Right hindlimb (tissue), 1 donor: ENCODE data around the gene LILRB5.
"Not testable (repeated sequence)": the region's sequence is repeated elsewhere in the genome, so short reads cannot be mapped to it uniquely, and the experiment has no call there.

Experiments used
- DNase-seq: peaks from one replicate; pipeline ENCODE4 v3.0.0-alpha.2; 2018

LILRB5 gene

DNA sequence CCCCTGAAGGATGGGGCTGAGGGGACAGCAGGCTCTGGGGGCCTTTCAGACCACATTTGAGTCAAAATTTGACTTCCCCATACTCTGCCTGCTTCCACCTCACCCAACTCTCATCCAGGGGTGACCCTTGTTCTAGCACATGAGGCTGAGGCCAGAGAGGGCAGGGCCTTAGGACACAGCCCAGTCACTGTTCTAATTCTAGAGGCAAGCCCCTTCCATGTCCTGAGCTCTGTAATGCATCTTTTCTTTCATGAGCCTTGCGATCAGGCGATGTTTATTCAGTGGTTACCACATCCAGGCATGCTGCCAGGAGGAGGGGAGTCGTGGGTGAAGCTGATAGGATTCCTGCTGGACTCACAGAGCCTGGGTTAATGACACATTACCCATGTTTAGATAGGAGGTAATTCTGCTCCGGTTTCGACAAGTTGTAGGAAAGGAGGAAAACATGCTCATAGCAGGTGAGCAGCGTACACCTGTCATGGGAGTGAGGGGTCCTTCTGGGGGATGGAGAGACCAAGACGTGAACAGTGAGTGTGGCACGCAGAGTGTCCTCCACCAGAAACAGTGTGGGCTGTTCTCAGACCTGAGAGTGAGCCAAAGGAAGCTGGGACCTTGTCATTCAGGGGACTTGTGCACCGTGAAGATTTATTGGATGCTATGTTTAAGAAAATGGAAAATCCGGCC lies 47.1 kb downstream of the LILRB5 start:
- DNase-seq: peak; percentile 80

DNA sequence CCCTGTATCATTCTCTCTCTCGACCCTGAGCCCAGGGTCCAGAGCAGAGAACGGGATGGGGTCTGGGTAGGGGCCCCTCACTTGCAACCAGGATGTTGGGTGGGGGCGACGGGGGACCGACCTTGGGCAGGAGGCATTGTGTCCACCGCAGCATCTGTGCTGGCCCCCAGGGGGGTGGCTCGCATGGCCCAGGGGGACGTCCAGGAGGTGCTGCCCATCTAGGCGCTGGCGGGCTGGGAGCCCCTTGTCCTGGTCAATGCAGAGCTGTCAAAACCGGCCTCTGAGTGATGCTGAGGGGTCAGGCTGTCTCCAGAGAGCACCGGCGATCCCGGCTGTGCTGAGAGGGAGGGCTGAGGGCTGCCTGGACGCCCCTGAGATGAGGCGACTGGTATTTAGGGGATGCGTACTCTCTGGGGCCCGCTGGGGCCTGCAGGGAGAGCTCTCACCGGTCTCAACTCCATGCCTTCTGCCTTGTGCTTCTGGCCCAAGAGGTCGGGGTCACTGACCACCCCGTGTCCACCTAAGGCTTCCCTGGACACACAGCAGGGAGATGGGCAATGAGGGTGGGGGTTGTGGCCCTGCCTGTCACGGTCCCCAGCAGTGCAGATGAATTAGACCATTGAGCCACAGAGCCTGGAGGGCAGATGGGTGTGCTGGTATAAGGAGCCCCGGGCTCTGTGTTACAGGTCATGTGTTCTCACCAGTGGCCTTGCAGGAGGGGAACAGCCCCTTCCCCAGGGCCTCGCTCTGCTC lies 47.8 kb downstream of the LILRB5 start:
- DNase-seq: no peak

DNA sequence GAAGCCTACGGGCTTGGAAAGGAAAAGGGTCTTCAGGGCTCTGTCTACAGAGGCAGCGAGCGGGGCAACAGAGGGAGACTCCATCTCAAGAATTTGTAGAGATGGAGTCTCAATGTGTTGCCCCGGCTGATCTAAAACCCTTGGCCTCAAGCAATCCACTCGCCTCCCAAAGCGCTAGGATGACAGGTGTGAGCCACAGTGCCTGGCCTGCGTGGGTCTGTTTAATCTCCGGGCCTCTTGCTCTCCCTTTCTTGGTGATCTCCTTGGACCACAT lies 48.4 kb downstream of the LILRB5 start:
- DNase-seq: no peak

DNA sequence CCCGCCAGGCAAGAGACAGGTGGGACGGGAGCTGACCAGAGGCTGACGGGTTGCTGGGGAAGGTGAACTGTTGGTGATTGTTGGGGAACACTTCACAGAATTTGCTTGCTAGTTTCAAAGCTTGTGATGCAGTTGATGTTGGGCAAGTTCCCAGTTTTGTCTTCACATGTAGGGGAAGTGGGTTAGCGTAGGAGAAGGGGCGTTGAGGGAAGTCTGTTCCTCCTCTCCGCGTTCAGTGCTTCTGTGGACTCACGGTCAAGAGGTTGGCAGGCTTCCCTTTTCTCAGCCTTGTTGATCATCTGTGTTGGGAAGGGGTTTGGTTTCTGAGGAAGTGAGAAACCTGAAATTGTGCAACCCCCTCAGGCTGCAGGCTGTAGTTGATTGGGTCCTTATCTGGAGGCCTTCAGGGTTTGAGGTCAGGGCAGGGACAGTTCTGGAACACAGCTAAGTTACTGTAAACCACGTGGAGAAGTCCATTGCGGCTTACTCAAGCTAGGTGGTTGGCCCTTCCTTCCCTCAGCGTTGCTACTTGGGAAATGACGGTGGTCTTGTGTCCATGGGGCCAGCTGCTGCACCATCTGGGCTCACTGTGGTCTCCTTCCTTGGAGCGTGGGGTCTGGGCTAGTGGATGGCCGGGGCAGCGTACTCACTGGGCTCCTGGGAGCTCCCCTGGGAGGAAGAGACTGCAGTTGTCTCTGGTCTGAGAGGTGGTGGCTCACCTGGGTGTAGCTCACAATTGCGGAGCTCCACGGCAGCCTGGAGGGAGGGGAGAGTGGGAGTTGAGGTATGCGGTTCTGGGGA lies 48.9 kb downstream of the LILRB5 start:
- peak; percentile 68 for DNase-seq

DNA sequence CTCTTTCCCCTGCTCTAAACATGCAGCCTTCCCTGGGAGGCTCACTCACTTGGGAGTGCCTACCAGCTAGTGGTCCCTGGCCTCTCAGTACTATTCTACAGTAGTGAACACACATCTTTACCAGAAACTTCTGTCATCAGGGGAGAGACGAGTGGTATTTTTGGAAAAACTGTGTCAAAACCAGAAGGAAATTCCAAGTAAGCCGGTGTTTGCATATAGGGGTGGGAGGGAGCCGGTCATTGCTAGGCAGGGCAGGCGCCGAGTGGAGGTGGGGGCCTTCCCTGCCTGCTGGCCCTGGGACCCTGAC lies 49.4 kb downstream of the LILRB5 start:
- no peak for DNase-seq

DNA sequence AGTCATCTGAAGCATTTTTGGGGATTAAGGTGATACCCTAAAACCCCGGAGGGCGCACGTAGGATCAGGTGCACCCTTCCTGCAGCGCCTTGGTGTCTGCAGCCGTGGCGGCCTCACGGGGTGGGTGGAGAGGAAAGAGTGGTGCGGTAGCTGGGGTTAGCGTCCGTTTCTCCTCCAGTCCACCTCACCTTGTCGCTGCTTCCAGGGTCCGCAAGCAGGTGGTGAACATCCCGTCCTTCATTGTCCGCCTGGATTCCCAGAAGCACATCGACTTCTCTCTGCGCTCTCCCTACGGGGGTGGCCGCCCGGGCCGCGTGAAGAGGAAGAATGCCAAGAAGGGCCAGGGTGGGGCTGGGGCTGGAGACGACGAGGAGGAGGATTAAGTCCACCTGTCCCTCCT lies 49.9 kb downstream of the LILRB5 start:
- not testable (repeated sequence) for DNase-seq

DNA sequence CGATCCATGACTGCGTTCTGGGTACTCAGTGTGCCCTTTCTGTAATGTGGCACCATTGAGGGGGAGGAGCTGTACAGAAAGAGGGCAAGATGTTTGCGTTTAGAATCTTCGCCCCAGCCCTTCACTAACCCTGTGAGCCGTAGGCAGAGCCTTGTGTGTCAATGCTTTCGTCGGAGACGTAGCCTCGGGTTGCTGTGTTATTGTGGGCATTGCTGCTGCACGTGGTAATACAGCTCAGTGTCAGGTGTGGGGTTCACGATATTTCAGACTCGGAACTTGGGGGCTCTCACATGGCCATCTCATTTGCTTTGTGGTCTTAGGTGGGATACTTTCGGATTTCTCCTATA lies 50.3 kb downstream of the LILRB5 start:
- no peak for DNase-seq

DNA sequence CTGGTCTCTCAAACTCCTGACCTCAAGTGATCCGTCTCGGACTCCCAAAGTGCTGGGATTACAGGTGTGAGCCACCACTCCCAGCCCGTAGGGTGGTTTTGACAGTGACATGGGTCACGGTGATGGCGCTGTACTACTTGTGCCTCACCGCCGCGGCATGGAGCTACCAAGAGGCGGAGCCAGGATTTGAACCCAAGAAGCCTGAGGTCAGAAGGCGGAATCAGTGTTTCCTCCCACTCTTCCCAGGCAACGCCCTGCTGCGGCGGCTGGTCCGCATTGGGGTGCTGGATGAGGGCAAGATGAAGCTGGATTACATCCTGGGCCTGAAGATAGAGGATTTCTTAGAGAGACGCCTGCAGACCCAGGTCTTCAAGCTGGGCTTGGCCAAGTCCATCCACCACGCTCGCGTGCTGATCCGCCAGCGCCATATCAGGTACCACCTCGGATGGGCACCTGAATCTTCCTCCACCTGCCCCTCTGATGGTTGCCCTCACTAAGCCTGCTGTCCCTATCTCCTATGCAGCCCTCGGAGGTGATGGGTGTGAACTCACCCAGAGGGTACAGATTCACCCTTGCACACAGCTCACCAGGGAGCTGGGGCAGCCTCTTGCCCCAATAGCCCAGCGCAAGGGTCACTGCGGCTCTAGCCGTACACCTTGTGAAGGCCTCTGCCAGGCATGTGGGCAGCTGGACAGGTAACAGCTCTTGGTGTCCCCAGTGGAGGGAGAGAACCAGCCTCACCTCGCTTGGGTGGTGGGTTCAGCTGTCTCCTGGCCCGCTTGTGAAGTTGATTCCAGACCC lies 50.8 kb downstream of the LILRB5 start:
- DNase-seq: no peak

DNA sequence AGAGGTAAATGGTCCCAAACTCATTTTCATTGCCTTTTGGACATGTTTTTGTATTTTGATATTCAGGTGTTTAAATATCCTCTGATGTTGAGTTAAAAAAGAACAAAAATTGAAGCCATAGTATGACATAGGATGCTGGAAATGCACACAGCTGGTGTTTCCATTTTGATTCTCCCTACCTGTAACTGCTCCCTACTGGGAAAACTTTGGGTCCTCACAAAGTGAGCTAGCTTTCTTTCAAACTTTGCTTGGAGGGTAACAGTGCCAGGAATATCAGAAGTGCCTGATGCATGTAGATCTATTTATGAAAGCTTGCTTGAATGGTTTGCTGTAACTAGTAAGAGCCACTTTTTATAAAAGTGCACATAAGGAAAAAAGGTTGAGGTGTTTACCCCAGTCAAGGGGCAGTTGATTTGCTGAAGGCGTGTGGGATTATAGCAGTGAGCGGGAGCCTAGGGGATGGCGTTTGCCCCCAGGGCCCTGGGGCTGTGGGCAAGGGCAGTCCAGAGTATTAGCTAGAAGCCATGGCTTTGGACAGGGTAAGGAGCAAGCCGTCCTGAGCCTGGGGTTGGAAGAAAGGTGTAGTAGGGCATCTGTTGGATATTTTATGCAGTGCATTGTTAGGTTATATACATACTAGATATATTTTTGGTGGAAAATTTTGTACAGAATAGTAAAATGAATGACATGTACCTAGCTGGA lies 52.2 kb downstream of the LILRB5 start:
- no peak for DNase-seq

DNA sequence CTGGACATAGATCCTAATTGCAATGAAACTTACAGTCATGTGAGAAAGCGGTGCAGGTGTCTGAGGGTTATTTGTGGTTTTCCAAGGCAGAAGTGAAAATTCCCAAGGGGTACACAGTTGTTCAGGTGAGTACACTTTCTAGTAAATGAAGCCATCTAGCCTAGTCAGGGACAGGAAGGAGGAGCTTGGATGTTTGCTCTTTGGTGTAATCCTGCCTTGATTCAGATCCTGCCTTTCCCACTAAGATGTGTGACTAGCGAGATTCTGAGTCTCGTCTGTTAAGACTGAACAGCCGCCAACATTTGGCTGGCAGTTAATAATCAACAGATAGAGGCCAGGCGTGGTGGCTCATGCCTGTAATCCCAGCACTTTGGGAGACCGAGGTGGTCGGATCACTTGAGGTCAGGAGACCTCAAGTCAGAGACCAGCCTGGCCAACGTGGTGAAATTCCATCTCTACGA lies 53.9 kb downstream of the LILRB5 start:
- no peak for DNase-seq

DNA sequence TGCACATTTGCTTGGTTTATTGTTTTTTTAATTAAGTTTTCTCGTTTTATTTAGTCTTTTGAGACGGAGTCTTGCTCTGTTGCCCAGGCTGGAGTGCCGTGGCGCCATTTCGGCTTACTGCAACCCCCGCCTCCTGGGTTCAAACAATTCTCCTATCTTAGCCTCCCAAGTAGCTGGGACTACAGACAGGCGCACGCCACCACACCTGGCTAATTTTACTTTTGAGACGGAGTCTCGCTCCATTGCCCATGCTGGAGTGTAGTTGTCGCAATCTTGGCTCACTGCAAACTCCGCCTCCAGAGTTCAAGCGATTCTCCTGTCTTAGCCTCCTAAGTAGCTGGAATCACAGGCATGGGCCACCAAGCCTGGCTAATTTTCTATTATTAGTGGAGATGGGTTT lies 55.1 kb downstream of the LILRB5 start:
- no peak for DNase-seq

DNA sequence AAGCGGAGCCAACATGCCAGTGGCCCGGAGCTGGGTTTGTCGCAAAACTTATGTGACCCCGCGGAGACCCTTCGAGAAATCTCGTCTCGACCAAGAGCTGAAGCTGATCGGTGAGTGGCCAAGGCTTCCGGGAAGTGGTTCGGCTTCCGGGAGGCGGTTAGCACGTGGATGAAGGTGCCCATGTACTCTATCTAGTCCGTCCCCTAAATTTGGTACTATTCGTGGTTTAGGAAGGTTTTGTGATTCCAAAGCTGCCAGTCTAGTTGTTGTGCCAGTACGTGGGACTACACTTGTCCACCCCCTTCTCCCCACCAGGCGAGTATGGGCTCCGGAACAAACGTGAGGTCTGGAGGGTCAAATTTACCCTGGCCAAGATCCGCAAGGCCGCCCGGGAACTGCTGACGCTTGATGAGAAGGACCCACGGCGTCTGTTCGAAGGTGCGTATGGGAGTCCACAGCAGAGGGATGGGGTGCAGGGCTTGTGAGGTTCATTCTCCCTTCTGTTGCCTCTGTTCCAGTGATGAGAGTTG lies 55.8 kb downstream of the LILRB5 start:
- no peak for DNase-seq
